Activated CD4-positive, alpha-beta memory T cell treated with anti-CD3 and anti-CD28 coated beads, Interleukin-2, amount 10 ng/mL, durations not matched to agents 7 days and 5 days (primary cell): ENCODE data around the gene CX3CR1. TPM values are rescaled to one million over a fixed set of nuclear protein-coding genes. Genes with fewer than 3 reads are reported as not detected.
"Not testable (repeated sequence)": the region's sequence is repeated elsewhere in the genome, so short reads cannot be mapped to it uniquely, and the experiment has no call there.

Experiments
- CTCF ChIA-PET: fragments of 350-600 bp; sonication (Branson Sonifier 250); formaldehyde crosslinking; loops from one replicate; lab custom pipeline; 2021; ENCODE audit warnings: antibody characterized with exemption, inconsistent platforms; lab: Charles Lee
- POLR2A ChIA-PET: fragments of 350-600 bp; sonication (Branson Sonifier 250); formaldehyde crosslinking; loops from one replicate; lab custom pipeline; 2021; ENCODE audit warnings: antibody characterized with exemption; lab: Charles Lee
- DNase-seq: peaks from one replicate; pipeline ENCODE4 v3.0.0-alpha.2; 2020
- H3K27ac Mint-ChIP-seq: one replicate; pipeline ENCODE4 v1.8.0; 2021; ENCODE audit warnings: mild to moderate bottlenecking, mixed read lengths
- H3K27me3 Mint-ChIP-seq: one replicate; pipeline ENCODE4 v1.8.0; 2021; ENCODE audit warnings: mixed read lengths
- H3K36me3 Mint-ChIP-seq: one replicate; pipeline ENCODE4 v1.8.0; 2021; ENCODE audit warnings: low read depth, mixed read lengths
- H3K4me1 Mint-ChIP-seq: one replicate; pipeline ENCODE4 v1.8.0; 2021; ENCODE audit warnings: mixed read lengths
- H3K4me3 Mint-ChIP-seq: one replicate; pipeline ENCODE4 v1.8.0; 2021; ENCODE audit warnings: mild to moderate bottlenecking, mixed read lengths
- H3K9me3 Mint-ChIP-seq: one replicate; pipeline ENCODE4 v1.8.0; 2021; ENCODE audit warnings: mixed read lengths
- total RNA-seq, 2 experiments: library from RNA; stranded (reverse); gene quantifications; one replicate each; pipeline ENCODE4 v1.2.3, GENCODE V29; 2021

The CX3CR1 gene
- total RNA-seq, 2 experiments from 2014 or later = 5.5 to 6.2 TPM

GRCh38 chr3:39234651-39235050, 45.2 kb downstream of the CX3CR1 start:
- ChIA-PET POLR2A (interaction anchor here (1.1 to 1.8 kb wide), 8 partner anchors 10 to 53 kb away, joined by 3 to 8 read pairs (median 5); no protein-coding TSS in a partner anchor), CTCF (interaction anchor here (0.6 to 2.9 kb wide), 12 partner anchors 14 to 235 kb away, joined by 3 to 40 read pairs (median 4); no protein-coding TSS in a partner anchor)
- Mint-ChIP-seq H3K36me3 (peaks cover 7% of the 10 kb centered on the region), H3K27ac (peak overlapping the region; percentile 81), H3K9me3 (no peaks in the 10 kb centered on the region), H3K4me1 (peaks cover 36% of the 10 kb centered on the region), H3K4me3 (peak overlapping the region; percentile 26), H3K27me3 (peaks cover 43% of the 10 kb centered on the region)
- peak; percentile 67 for DNase-seq

- POLR2A ChIA-PET = interaction anchor here (1.0 to 1.4 kb wide), 2 partner anchors 19 to 35 kb away, joined by 3 to 4 read pairs; no protein-coding TSS in a partner anchor
- H3K27me3 Mint-ChIP-seq = peaks cover 40% of the 10 kb centered on the region
- H3K36me3 Mint-ChIP-seq = peaks cover 7% of the 10 kb centered on the region
Observed at GRCh38 chr3:39232859-39233258, 47.0 kb downstream of the CX3CR1 start.

GRCh38 chr3:39230453-39230852, 49.4 kb downstream of the CX3CR1 start:
- Mint-ChIP-seq H3K27ac (no peak overlapping the region), H3K9me3 (no peaks in the 10 kb centered on the region), H3K36me3 (peaks cover 7% of the 10 kb centered on the region), H3K27me3 (peaks cover 41% of the 10 kb centered on the region), H3K4me3 (no peak overlapping the region), H3K4me1 (peaks cover 42% of the 10 kb centered on the region)
- no peak for DNase-seq
- ChIA-PET CTCF (interaction anchor here (1.6 kb wide), 1 partner anchor 58 kb away, joined by 9 read pairs; no protein-coding TSS in a partner anchor), POLR2A (no interaction called here)

More at GRCh38 chr3:39232859-39233258, 47.0 kb downstream of the CX3CR1 start:
- H3K4me3 Mint-ChIP-seq = no peak overlapping the region
- H3K4me1 Mint-ChIP-seq = peaks cover 36% of the 10 kb centered on the region
- no peak overlapping the region for H3K27ac Mint-ChIP-seq
- H3K9me3 Mint-ChIP-seq = no peaks in the 10 kb centered on the region
- CTCF ChIA-PET = interaction anchor here (1.2 to 2.9 kb wide), 4 partner anchors 13 to 55 kb away, joined by 3 to 40 read pairs (median 4); no protein-coding TSS in a partner anchor
- DNase-seq = no peak

GRCh38 chr3:39228496-39228895, 51.3 kb downstream of the CX3CR1 start:
- ChIA-PET POLR2A (no interaction called here), CTCF (interaction anchor here (0.8 to 1.4 kb wide), 3 partner anchors 20 to 60 kb away, joined by 3 to 6 read pairs (median 3); no protein-coding TSS in a partner anchor)
- peaks cover 3% of the 10 kb centered on the region for H3K36me3 Mint-ChIP-seq
- H3K27ac Mint-ChIP-seq = no peak overlapping the region
- no peak overlapping the region for H3K4me3 Mint-ChIP-seq
- no peaks in the 10 kb centered on the region for H3K9me3 Mint-ChIP-seq
- H3K4me1 Mint-ChIP-seq = peaks cover 30% of the 10 kb centered on the region
- DNase-seq = no peak
- peaks cover 53% of the 10 kb centered on the region for H3K27me3 Mint-ChIP-seq

- peaks cover 31% of the 10 kb centered on the region for H3K4me1 Mint-ChIP-seq
Observed at GRCh38 chr3:39227596-39227995, 52.2 kb downstream of the CX3CR1 start.

GRCh38 chr3:39226106-39226741, 53.6 kb downstream of the CX3CR1 start:
- Mint-ChIP-seq H3K27me3 (peaks cover 45% of the 10 kb centered on the region), H3K36me3 (peaks cover under 1% of the 10 kb centered on the region), H3K4me3 (no peak overlapping the region), H3K9me3 (no peaks in the 10 kb centered on the region), H3K4me1 (peaks cover 32% of the 10 kb centered on the region), H3K27ac (no peak overlapping the region)
- no peak for DNase-seq
- ChIA-PET POLR2A (no interaction called here), CTCF (interaction anchor here (0.7 kb wide), 1 partner anchor 661 kb away, joined by 3 read pairs; no protein-coding TSS in a partner anchor)

More at GRCh38 chr3:39227596-39227995, 52.2 kb downstream of the CX3CR1 start:
- H3K9me3 Mint-ChIP-seq, H3K4me3 Mint-ChIP-seq, CTCF ChIA-PET, H3K27ac Mint-ChIP-seq, POLR2A ChIA-PET, H3K36me3 Mint-ChIP-seq, DNase-seq: not testable (repeated sequence)
- H3K27me3 Mint-ChIP-seq = peaks cover 56% of the 10 kb centered on the region

DNA sequence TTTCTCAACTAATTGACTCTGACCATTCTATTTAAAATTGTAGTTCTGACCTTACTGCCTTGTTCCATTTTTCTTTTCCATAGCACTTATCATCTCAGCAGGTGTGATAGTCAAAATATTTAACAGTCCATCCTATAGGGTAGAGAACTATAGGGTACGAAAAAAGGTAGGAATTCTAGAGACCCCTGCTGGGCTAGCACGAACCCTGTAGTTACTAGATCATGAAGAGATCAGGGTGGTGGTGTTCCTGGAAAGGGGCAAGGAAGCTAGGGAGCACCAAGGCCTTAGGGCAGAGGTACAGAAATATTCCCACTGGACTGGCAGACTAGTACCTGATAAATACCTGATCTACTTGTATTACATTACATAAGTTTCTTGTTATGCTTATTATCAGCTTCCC, 55.5 kb downstream of the CX3CR1 start:
- POLR2A ChIA-PET = no interaction called here
- Mint-ChIP-seq H3K4me1 (peaks cover 48% of the 10 kb centered on the region), H3K4me3 (no peak overlapping the region), H3K27me3 (peaks cover 42% of the 10 kb centered on the region), H3K9me3 (no peaks in the 10 kb centered on the region), H3K36me3 (peaks cover 7% of the 10 kb centered on the region), H3K27ac (no peak overlapping the region)
- no peak for DNase-seq
- CTCF ChIA-PET = interaction anchor here (1.0 kb wide), 1 partner anchor 67 kb away, joined by 3 read pairs; no protein-coding TSS in a partner anchor

GRCh38 chr3:39222939-39223338, 56.9 kb downstream of the CX3CR1 start:
- H3K27ac Mint-ChIP-seq = peak overlapping the region; percentile 12
- no peaks in the 10 kb centered on the region for H3K9me3 Mint-ChIP-seq
- ChIA-PET POLR2A (no interaction called here), CTCF (interaction anchor here (1.1 kb wide), 1 partner anchor 65 kb away, joined by 4 read pairs; no protein-coding TSS in a partner anchor)
- H3K27me3 Mint-ChIP-seq = peaks cover 43% of the 10 kb centered on the region
- DNase-seq = no peak
- H3K36me3 Mint-ChIP-seq = peaks cover 7% of the 10 kb centered on the region
- no peak overlapping the region for H3K4me3 Mint-ChIP-seq
- peaks cover 48% of the 10 kb centered on the region for H3K4me1 Mint-ChIP-seq

GRCh38 chr3:39222462-39222861, 57.4 kb downstream of the CX3CR1 start:
- peaks cover 49% of the 10 kb centered on the region for H3K4me1 Mint-ChIP-seq
- no peaks in the 10 kb centered on the region for H3K9me3 Mint-ChIP-seq
- H3K4me3 Mint-ChIP-seq = no peak overlapping the region
- ChIA-PET POLR2A (no interaction called here), CTCF (no interaction called here)
- peaks cover 46% of the 10 kb centered on the region for H3K27me3 Mint-ChIP-seq
- no peak overlapping the region for H3K27ac Mint-ChIP-seq
- peaks cover 7% of the 10 kb centered on the region for H3K36me3 Mint-ChIP-seq
- no peak for DNase-seq

DNA sequence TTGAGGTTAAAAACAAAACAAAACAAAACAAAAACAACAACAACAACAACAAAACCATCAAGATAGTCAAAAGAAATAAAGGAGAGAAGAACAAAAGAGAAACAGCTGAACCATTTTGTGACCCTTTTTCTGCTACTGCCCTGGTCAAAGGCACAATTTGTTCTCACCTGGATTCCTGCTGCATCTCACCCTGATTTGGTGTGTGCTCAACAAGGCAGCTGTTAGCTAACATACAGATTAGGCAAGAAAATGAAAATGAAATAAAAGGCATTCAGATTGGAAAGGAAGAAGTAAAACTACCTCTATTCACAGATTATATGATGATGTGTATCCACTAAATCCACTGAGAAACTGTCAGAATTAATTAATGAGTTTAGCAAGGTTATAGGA, 58.7 kb downstream of the CX3CR1 start:
- H3K27ac Mint-ChIP-seq = peak overlapping the region; percentile 67
- H3K4me1 Mint-ChIP-seq = peaks cover 63% of the 10 kb centered on the region
- no peak overlapping the region for H3K4me3 Mint-ChIP-seq
- DNase-seq = no peak
- H3K9me3 Mint-ChIP-seq = no peaks in the 10 kb centered on the region
- ChIA-PET POLR2A (interaction anchor here (1.0 to 1.1 kb wide), 2 partner anchors 25 to 51 kb away, joined by 3 read pairs; no protein-coding TSS in a partner anchor), CTCF (interaction anchor here (1.3 to 1.7 kb wide), 3 partner anchors 13 to 67 kb away, joined by 3 to 6 read pairs (median 5); no protein-coding TSS in a partner anchor)
- H3K27me3 Mint-ChIP-seq = peaks cover 56% of the 10 kb centered on the region
- peaks cover 7% of the 10 kb centered on the region for H3K36me3 Mint-ChIP-seq

DNA sequence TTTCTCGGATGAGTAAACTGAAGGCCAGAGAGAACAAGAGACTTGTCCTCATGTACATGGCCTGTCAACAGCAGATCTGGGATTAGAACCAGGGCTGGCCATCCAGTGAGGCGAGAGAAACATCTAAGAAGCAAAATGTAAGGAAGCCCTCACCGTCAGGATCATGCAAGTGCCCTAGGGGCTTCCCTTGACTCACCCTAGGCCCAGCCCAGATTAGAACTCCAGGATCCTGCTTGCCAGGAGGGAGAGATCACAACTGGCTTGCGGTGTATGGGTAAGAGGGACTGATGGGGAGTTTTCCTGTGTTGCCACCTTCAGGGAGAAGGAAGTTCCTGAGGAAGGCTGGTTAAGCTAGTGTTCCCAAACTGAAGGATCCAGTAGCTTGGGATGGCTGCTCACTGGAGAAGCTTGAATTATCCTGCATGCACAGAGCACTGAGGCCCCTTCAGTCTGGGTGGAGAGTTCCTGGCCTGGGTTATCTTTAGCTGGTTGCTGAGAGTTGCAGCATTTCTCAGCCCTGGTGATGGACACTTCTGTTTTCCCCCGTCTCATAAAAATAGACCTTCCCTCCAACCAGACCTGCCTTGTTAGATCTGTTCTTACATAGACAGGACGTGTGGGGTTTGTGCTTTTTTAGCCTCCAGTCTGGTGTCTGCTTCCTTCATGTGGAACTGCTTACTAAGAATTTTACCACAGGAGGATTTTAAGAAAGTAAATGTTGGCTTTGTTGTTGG, 59.3 kb downstream of the CX3CR1 start:
- Mint-ChIP-seq H3K36me3 (peaks cover 7% of the 10 kb centered on the region), H3K9me3 (no peaks in the 10 kb centered on the region), H3K4me1 (peaks cover 63% of the 10 kb centered on the region), H3K27me3 (peaks cover 51% of the 10 kb centered on the region), H3K27ac (peak overlapping the region; percentile 67), H3K4me3 (no peak overlapping the region)
- ChIA-PET POLR2A (interaction anchor here (1.0 to 1.2 kb wide), 3 partner anchors 24 to 51 kb away, joined by 3 read pairs; no protein-coding TSS in a partner anchor), CTCF (interaction anchor here (1.3 to 1.7 kb wide), 3 partner anchors 13 to 68 kb away, joined by 3 to 6 read pairs (median 5); no protein-coding TSS in a partner anchor)
- DNase-seq = no peak

GRCh38 chr3:39219702-39220101, 60.1 kb downstream of the CX3CR1 start:
- DNase-seq = no peak
- peaks cover 7% of the 10 kb centered on the region for H3K36me3 Mint-ChIP-seq

More at GRCh38 chr3:39219702-39220101, 60.1 kb downstream of the CX3CR1 start:
- Mint-ChIP-seq H3K27me3 (peaks cover 42% of the 10 kb centered on the region), H3K9me3 (no peaks in the 10 kb centered on the region), H3K4me3 (no peak overlapping the region), H3K4me1 (peaks cover 66% of the 10 kb centered on the region), H3K27ac (no peak overlapping the region)
- ChIA-PET CTCF (interaction anchor here (0.7 to 2.9 kb wide), 4 partner anchors 10 to 72 kb away, joined by 3 to 13 read pairs (median 5); no protein-coding TSS in a partner anchor), POLR2A (interaction anchor here (1.2 to 1.7 kb wide), 2 partner anchors 15 to 44 kb away, joined by 3 to 7 read pairs; no protein-coding TSS in a partner anchor)
